ENCODE data around the gene EIF2AK2.
"Not testable (repeated sequence)": the region's sequence is repeated elsewhere in the genome, so short reads cannot be mapped to it uniquely, and the experiment has no call there.

EIF2AK2 gene

GRCh38 chr2:37156857-37157714, at the start of gene EIF2AK2:
EIF2AK2 (minus strand) TSS chr2:37156980; CDS start chr2:37147806, 9,174 bp downstream.
- DNase-seq: peak; percentile 82

GRCh38 chr2:37205689-37206341, 49.0 kb upstream of the EIF2AK2 start:
- DNase-seq: no peak

GRCh38 chr2:37205071-37205661, 48.4 kb upstream of the EIF2AK2 start:
- not testable (repeated sequence) for DNase-seq

- DNase-seq: no peak
Observed at GRCh38 chr2:37203708-37204107, 46.9 kb upstream of the EIF2AK2 start.

- no peak for DNase-seq
Observed at GRCh38 chr2:37201766-37202165, 45.0 kb upstream of the EIF2AK2 start.

GRCh38 chr2:37201208-37201607, 44.4 kb upstream of the EIF2AK2 start:
- DNase-seq: no peak

- DNase-seq: no peak
Observed at GRCh38 chr2:37198681-37199065, 41.9 kb upstream of the EIF2AK2 start.

GRCh38 chr2:37196320-37197195, 39.8 kb upstream of the EIF2AK2 start, which contains the start of gene CEBPZOS:
CEBPZOS (plus strand) TSS chr2:37196496; CDS start chr2:37199705, 3,209 bp downstream.
- DNase-seq: peak; percentile 74

- DNase-seq: not testable (repeated sequence)
Observed at GRCh38 chr2:37195862-37196319, 39.1 kb upstream of the EIF2AK2 start.

- no peak for DNase-seq
Observed at GRCh38 chr2:37192551-37192950, 35.8 kb upstream of the EIF2AK2 start.

- DNase-seq: no peak
Observed at GRCh38 chr2:37191747-37192146, 35.0 kb upstream of the EIF2AK2 start.

GRCh38 chr2:37191253-37191652, 34.5 kb upstream of the EIF2AK2 start:
- DNase-seq: no peak

GRCh38 chr2:37190290-37190689, 33.5 kb upstream of the EIF2AK2 start:
- DNase-seq: no peak

- DNase-seq: peak; percentile 16
Observed at GRCh38 chr2:37189452-37190153, 32.8 kb upstream of the EIF2AK2 start.

- no peak for DNase-seq
Observed at GRCh38 chr2:37188570-37188969, 31.8 kb upstream of the EIF2AK2 start, which contains the start of gene SULT6B1. SULT6B1 (minus strand) TSS chr2:37188670; CDS start chr2:37188640, 30 bp downstream.

- DNase-seq: no peak
Observed at GRCh38 chr2:37181726-37182684, 25.2 kb upstream of the EIF2AK2 start.

GRCh38 chr2:37180640-37181039, 23.9 kb upstream of the EIF2AK2 start:
- DNase-seq: no peak

GRCh38 chr2:37180006-37180639, 23.3 kb upstream of the EIF2AK2 start:
- no peak for DNase-seq

- no peak for DNase-seq
Observed at GRCh38 chr2:37173741-37174140, 17.0 kb upstream of the EIF2AK2 start.

- no peak for DNase-seq
Observed at GRCh38 chr2:37171624-37171950, 14.8 kb upstream of the EIF2AK2 start.
